Transverse colon (tissue), 4 donors: ENCODE data around the gene ZC3H12D.

Source experiments
- CTCF ChIP-seq, 5 experiments: fragments of 200-600 bp in 3 of 5; fragments of 450-650 bp in 2 of 5; sonication (generic) in 3 of 5; IDR thresholded peaks; 1 replicate in 2 of 5; 2 replicates in 3 of 5; pipeline ENCODE4 v1.5.1; 2016 to 2017; ENCODE audit warnings: antibody characterized with exemption in 5 of 5, inconsistent platforms in 3 of 5, mild to moderate bottlenecking in 2 of 5, moderate library complexity in 1 of 5
- EP300 ChIP-seq: sonication (generic); formaldehyde crosslinking; IDR thresholded peaks from one replicate; pipeline ENCODE4 v1.6.1; 2017; ENCODE audit warnings: antibody characterized with exemption, low read depth
- POLR2A ChIP-seq: fragments of 450-650 bp; IDR thresholded peaks from one replicate; pipeline ENCODE4 v1.6.1; 2016; ENCODE audit warnings: antibody characterized with exemption, mild to moderate bottlenecking, moderate library complexity
- POLR2AphosphoS5 ChIP-seq, 3 donors: sonication (generic); formaldehyde crosslinking; IDR thresholded peaks; one replicate each; pipeline ENCODE4 v1.6.1; 2016; ENCODE audit warnings: antibody characterized with exemption in 3 of 3

GRCh38 chr6:149448821-149449453, 35.9 kb downstream of the ZC3H12D start:
- TF ChIP-seq CTCF (IDR thresholded peaks at IDR 0.05) (no peak), POLR2AphosphoS5 (IDR thresholded peaks at IDR 0.05) (no peak), POLR2A (no peak), EP300 (no peak)
